A673 (cell line): ENCODE results near the gene NPHP1.

Source experiments
- CTCF ChIP-seq: fragments of 300-800, 200-600 bp; sonication (generic); conservative IDR thresholded peaks from 2 replicates; pipeline ENCODE4 v1.5.1; 2017; ENCODE audit warnings: low read depth, mild to moderate bottlenecking, antibody characterized with exemption, low read length, moderate library complexity, mixed read lengths
- EZH2 ChIP-seq: fragments of 200-600 bp; sonication (generic); IDR thresholded peaks from 2 replicates; pipeline ENCODE4 v1.6.1; 2017; ENCODE audit warnings: borderline replicate concordance, low read depth, mild to moderate bottlenecking, mixed read lengths, antibody characterized with exemption, low read length; ENCODE audit not compliant: poor library complexity, severe bottlenecking

GRCh38 chr2:110099471-110100225, 105.2 kb downstream of the NPHP1 start:
- TF ChIP-seq CTCF (no peak), EZH2 (no peak)
